Renal cortex interstitium (tissue), 11 donors: ENCODE measurements around the gene SKAP1. TPM values are rescaled to one million over a fixed set of nuclear protein-coding genes. Genes with fewer than 3 reads are reported as not detected.
"Not testable (repeated sequence)": the region's sequence is repeated elsewhere in the genome, so short reads cannot be mapped to it uniquely, and the experiment has no call there.

ENCODE experiments used
- DNase-seq, 11 donors: peaks; one replicate each; pipeline ENCODE4 v3.0.0-alpha.2; 2013; ENCODE audit warnings: low read depth in 9 of 11, low spot score in 4 of 11; ENCODE audit errors: extremely low read depth in 1 of 11
- polyA plus RNA-seq, 3 donors: library from polyadenylated mRNA; unstranded; fragments of 120-200 nt; gene quantifications; one replicate each; pipeline ENCODE4 v1.2.1, GENCODE V29; 2013; ENCODE audit not compliant: insufficient read length in 3 of 3

SKAP1 gene
- polyA plus RNA-seq, 3 donors, result 8.5 to 12.3 (median 10.6) TPM

- DNase-seq, result no peak
These were observed 3.1 kb downstream of the SKAP1 start for GRCh38 chr17:48426761-48427500.

GRCh38 chr17:48426019-48426665 is 3.9 kb downstream of the SKAP1 start:
- DNase-seq, result no peak

- DNase-seq, result not testable (repeated sequence)
These were observed 8.0 kb downstream of the SKAP1 start for GRCh38 chr17:48422060-48422459.

- no peak for DNase-seq
These were observed 9.2 kb downstream of the SKAP1 start for GRCh38 chr17:48420823-48421222.

GRCh38 chr17:48416971-48417370 is 13.0 kb downstream of the SKAP1 start:
- no peak for DNase-seq

GRCh38 chr17:48413613-48414405 is 16.2 kb downstream of the SKAP1 start:
- DNase-seq, result no peak

GRCh38 chr17:48412841-48413240 is 17.2 kb downstream of the SKAP1 start:
- no peak for DNase-seq

GRCh38 chr17:48410821-48411220 is 19.2 kb downstream of the SKAP1 start:
- DNase-seq, result not testable (repeated sequence)

GRCh38 chr17:48409607-48410006 is 20.4 kb downstream of the SKAP1 start:
- DNase-seq, result no peak

- no peak for DNase-seq
These were observed 23.0 kb downstream of the SKAP1 start for GRCh38 chr17:48406936-48407567.

GRCh38 chr17:48394821-48395220 is 35.2 kb downstream of the SKAP1 start:
- no peak for DNase-seq

- DNase-seq, result no peak
These were observed 36.7 kb downstream of the SKAP1 start for GRCh38 chr17:48393283-48393682.

GRCh38 chr17:48392857-48393256 is 37.2 kb downstream of the SKAP1 start:
- peak in 2 of 11 donors; percentile 13 to 21 for DNase-seq

GRCh38 chr17:48391444-48391843 is 38.6 kb downstream of the SKAP1 start:
- DNase-seq, result no peak

- no peak for DNase-seq
These were observed 40.1 kb downstream of the SKAP1 start for GRCh38 chr17:48389903-48390302.

GRCh38 chr17:48388955-48389743 is 40.9 kb downstream of the SKAP1 start:
- DNase-seq, result no peak

GRCh38 chr17:48386826-48387225 is 43.2 kb downstream of the SKAP1 start:
- DNase-seq, result no peak

GRCh38 chr17:48385319-48385718 is 44.7 kb downstream of the SKAP1 start:
- no peak for DNase-seq

- DNase-seq, result no peak
These were observed 45.9 kb downstream of the SKAP1 start for GRCh38 chr17:48384164-48384563.
